ENCODE measurements around the gene GALNT10. TPM values are rescaled to one million over a fixed set of nuclear protein-coding genes. Genes with fewer than 3 reads are reported as not detected.

GALNT10 gene
- total and polyA plus RNA-seq, 10 of the 15 experiments (the other 5 are each of a cell fraction or from before 2014, with no cell fraction given): 3.9 to 35.4 (median 15.5) TPM

DNA sequence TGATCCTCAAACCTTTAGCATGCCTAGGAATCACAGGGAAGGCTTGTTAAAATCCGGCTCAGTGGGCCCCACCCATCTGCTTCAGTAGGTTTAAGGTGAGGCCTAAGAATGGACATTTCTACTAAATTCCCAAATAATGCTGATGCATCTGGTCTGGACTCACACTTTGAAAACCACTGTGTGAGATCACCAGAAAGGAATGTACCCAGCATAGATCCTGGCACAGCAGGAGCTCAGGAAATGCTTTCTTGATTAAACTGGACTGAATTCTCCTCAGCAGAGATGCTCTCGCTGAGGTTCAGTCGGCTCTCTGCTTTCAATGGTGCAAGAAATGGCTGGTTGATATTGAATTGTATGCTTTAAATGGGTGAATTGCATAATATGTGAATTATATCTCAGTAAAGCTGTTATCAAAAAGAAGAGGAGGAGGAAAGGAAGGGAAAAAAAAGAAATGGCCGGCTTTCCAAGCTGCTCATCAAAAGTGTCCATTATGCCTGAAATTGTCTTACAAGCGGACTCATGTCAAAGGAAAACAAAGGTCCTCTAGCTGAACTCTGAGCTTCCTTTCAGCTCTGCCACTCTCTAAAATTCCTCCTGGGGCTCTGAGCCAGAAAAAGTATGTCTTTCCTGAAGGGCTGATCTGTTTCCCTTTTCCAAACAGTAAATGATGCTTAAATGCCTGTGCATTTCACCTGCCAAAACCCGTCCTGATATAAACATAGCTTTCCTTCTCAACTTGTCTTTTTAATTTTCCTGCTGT is 177.7 kb downstream of the GALNT10 start (continued):
- TF ChIP-seq RELB (IDR thresholded peaks at IDR 0.05; ENCODE audit: low read depth) (no peak), CEBPB (IDR thresholded peaks at IDR 0.05; ENCODE audit: borderline replicate concordance in 1 of 2, low read depth in 2 of 2, low read length in 2 of 2) (no peak), YBX1 (IDR thresholded peaks at IDR 0.05) (no peak), HDGF (IDR thresholded peaks at IDR 0.05) (no peak), RBBP5 (conservative IDR thresholded peaks at IDR 0.05) (no peak), KDM1A (IDR thresholded peaks at IDR 0.05; ENCODE audit: borderline replicate concordance) (no peak)

- in situ Hi-C loops (cut with MboI): no loop called here
- DNase-seq (ENCODE audit: low read depth, low spot score) (no peak), ATAC-seq (no peak), FAIRE-seq (no peak)
- WGBS (ENCODE audit: insufficient coverage, insufficient replicate concordance, low lambda C conversion rate, missing lambda C conversion rate): 81% methylated on average over 4 of the region's 4 CpGs
- no peak overlapping the region for H3K9ac ChIP-seq (ENCODE audit: control insufficient read depth, insufficient read depth, low read length)
- H2AFZ ChIP-seq (ENCODE audit: control insufficient read depth, low read depth, low read length): no peak overlapping the region
- peaks cover 0 to 2% of the 10 kb centered on the region in 2 experiments; a peak in 2 of 4 replicates for H3K36me3 ChIP-seq (ENCODE audit: control insufficient read depth in 2 of 2, insufficient read depth in 2 of 2, low read length in 1 of 2)
- intact Hi-C loops (cut with micrococcal nuclease; ENCODE audit: unreplicated experiment): no loop called here
- POLR2A ChIA-PET: no interaction called here
- H3K9me3 ChIP-seq (replicated peaks; ENCODE audit: control insufficient read depth, insufficient read depth, low read length): no peaks in the 10 kb centered on the region
- SMC1A ChIA-PET (ENCODE audit: uncharacterized antibody, unreplicated experiment): no interaction called here
- TF ChIP-seq SIN3A (IDR thresholded peaks at IDR 0.05; ENCODE audit: low read depth, low read length) (no peak), CBX3 (IDR thresholded peaks at IDR 0.05; ENCODE audit: borderline replicate concordance, low read depth) (no peak)
- H4K20me1 ChIP-seq (ENCODE audit: control insufficient read depth, insufficient read depth): no peaks in the 10 kb centered on the region
- H3K4me2 ChIP-seq (ENCODE audit: control insufficient read depth, insufficient read depth): no peak overlapping the region
- H3K27ac ChIP-seq (ENCODE audit: control insufficient read depth, insufficient read depth): no peak overlapping the region
- RAD21 ChIA-PET (ENCODE audit: unreplicated experiment): no interaction called here
- BruUV-seq (replicated peaks): no TSS peak
- H3K4me1 ChIP-seq (ENCODE audit: control insufficient read depth, insufficient read depth, low read length): no peaks in the 10 kb centered on the region
- CTCF ChIA-PET: interaction anchor here (0.5 to 1.9 kb wide), 2 partner anchors 216 to 297 kb away, joined by 3 to 6 read pairs; no protein-coding TSS in a partner anchor
- no peak overlapping the region for H3K4me3 ChIP-seq
- H3K27me3 ChIP-seq (replicated peaks in 1 of 2; ENCODE audit: control insufficient read depth in 2 of 2, insufficient read depth in 2 of 2, low read length in 1 of 2): no peaks in the 10 kb centered on the region
- H3K79me2 ChIP-seq (ENCODE audit: control insufficient read depth, insufficient read depth, low read length): no peaks in the 10 kb centered on the region
Measured at GRCh38 chr5:154369682-154370081, 179.1 kb downstream of the GALNT10 start.
